ENCODE measurements around the gene RIMS3.

Gene RIMS3

GRCh38 chr1:40583980-40584379 is 81.5 kb downstream of the RIMS3 start:
- DNase-seq: no peak

DNA sequence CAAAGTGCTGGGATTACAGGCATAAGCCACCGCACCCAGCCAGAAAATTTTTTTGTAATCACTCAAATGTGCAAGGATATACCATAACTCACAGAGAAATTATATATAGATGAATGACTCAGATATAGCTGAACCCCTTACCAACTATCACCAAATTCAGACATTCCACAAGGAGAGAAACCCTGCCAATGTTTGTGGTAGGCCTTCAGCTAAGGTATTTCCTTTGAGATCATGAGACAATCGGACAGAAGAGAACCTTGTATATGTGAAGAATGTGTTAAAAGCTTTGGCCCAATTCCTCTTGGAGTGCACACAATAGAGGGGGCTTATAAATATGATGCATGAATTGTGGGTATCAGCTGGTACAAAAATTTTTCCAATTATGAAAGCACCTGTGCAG is 83.4 kb downstream of the RIMS3 start:
- no peak for DNase-seq

DNA sequence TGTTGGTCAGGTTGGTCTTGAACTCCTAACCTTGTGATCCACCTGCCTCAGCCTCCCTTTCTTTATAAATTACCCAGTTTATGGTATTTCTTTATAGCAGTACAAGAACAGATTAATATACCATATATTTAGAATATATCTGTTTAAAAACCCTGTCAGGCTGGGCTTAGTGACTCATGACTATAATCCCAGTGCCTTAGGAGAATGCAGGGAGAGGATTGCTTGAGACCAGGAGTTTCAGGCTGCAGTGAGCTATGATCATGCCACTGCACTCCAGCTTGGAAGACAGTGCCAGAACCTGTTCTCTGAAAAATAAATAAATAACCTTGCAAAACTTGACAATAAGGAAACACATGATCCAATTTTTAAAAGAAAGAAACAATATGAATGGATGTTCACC is 90.1 kb downstream of the RIMS3 start:
- DNase-seq: no peak

DNA sequence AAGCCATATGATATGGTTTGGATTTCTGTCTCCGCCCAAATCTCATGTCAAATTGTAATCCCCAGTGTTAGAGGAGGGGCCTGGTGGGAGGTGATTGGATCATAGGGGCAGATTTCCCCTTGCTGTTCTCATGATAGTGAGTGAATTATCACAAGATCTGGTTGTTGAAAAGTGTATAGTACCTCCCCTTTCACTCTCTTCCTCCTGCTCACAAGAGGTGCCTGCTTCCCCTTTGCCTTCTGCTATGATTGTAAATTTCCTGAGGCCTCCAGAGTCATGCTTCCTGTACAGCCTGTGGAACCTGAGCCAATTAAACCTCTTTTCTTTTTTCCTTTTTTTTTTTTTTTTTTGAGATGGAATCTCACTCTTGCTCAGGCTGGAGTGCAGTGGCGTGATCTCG is 90.7 kb downstream of the RIMS3 start:
- peak in 1 of 2 donors; percentile 13 for DNase-seq
